Ecto neural progenitor cell (in vitro differentiated cells): ENCODE data around the gene ITSN1.

Source experiments
- DNase-seq: peaks from one replicate; pipeline ENCODE4 v3.0.0-alpha.2; 2018; ENCODE audit warnings: low spot score

Gene ITSN1

GRCh38 chr21:33813832-33814365 is 171.6 kb downstream of the ITSN1 start:
- no peak for DNase-seq

DNA sequence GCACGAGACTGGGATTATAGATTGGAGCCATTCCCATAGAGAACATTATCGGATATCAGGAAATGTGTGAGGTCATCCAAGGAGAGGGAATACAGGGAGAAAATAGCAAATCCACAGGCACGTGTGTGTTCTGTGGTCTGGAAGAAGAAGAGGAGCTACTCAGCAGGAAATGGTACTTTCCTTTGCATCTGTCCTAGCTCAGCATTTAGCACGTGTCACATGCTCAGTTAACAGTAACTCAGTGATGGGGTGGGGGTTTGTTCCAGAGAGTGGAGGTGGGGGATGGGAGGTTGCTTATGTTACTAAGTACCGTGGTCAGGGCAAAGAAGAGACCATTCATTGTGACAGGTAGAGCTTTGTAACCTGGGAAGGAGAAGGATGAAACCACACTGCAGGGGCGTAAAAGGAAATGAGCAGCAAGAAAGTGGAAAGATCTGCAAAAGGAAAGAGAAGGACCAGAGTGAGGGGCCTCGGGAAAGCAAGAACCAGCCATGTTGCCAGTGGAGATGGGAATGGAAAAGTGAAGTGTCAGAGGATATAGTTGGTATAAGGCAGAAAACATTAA is 172.9 kb downstream of the ITSN1 start:
- DNase-seq: no peak

DNA sequence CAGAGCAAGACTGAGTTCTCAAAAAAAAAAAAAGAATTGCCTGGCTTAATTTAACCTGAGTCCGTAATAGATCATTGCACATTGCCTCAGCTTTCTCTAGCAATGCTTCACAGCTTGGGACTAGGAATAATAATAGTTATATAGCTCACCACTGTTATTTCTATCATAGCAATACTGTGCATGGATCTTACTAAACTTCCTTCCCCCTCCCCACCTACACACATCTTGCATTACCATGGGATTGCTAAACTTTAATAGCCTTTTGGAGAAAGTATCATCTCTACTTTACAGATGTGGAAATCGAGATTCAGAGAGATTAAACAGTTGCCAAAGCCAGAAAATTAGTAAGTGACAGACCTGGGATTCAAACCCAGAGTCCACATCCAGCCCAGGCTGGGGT is 173.9 kb downstream of the ITSN1 start:
- DNase-seq: no peak

DNA sequence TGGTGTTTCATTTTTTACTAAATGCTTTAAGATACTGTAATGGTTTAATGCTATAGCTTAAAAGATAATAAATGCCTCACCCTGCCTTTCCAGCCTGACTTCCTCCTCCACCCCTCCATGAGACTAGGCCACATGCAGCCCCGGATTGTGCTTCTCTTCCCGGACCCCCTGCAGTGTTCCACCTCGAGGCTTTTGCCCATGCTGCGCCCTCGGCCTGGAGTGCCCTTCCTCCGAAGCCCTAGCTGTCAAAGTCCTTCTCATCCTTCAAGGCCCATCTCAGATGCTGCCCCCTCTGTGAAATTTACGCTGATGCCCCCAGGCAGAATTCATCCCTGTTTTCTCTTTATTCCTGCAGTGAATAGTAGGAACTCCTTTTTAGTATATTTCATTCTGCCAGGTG is 174.8 kb downstream of the ITSN1 start:
- DNase-seq: no peak

GRCh38 chr21:33817663-33818451 is 175.6 kb downstream of the ITSN1 start:
- DNase-seq: no peak

DNA sequence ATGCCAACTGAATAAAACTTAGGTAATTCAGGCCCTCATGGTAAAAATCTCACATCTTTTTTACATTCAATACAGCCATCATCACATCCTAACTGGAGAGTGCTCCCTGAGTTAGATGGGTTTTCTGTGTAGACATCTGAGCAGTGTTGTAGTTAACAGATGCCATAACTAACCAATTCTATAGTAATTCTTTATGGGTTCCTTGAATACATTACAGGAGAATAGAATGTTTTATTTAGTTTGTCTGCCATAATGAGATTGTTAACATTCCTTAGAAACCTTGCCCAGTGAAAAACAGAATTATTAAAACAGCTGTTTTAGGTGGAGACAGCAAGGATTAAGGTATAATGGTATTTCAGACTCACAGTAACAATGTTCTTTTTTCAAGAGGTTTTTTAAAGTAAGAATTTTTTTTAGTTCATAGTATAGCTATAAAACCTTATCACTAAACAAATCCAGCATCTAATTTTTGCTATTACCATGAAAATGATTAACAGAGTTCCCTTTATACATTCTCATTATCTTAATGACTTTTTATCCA is 178.0 kb downstream of the ITSN1 start:
- no peak for DNase-seq

GRCh38 chr21:33820798-33821197 is 178.5 kb downstream of the ITSN1 start:
- DNase-seq: no peak

DNA sequence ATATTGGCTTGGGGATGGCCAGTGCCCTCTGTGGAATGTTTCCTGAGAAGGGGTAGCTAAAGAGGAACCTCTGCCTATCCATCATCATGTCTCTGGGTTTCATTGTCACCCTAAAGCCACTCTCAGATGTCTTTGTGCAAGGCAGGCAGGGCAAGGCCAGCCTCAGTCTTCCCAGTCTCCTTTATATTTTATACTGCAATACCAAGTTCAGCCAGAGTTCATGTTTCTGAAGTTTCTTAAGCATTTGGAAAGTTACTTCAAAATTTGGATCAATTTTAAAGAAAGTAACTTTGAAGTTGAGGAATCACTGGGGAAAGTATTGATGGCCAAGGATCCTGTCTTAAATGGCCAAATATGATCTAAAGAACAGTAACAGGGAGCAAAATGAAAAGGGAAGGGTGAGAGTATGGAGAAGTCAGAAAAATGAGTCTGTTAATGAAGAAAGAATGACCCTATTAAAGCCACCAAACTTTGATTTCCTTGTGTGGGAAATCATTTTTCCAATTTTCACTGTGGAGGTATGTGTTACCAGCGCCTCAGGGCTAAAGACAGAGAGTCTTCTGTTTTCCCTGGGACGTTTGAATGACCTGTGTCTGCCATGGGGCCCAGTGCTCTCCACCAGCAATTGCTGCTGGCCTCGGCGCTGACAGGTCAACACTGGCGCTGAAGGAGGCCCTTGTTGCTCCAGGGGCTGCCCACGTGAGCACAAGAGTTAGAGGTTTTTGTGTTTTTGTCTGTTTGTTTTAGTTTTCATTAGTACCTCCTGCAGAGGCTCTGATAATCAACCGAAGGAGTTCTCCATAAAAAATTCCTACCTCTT is 179.4 kb downstream of the ITSN1 start:
- DNase-seq: no peak

GRCh38 chr21:33824156-33824941 is 182.0 kb downstream of the ITSN1 start:
- DNase-seq: no peak

DNA sequence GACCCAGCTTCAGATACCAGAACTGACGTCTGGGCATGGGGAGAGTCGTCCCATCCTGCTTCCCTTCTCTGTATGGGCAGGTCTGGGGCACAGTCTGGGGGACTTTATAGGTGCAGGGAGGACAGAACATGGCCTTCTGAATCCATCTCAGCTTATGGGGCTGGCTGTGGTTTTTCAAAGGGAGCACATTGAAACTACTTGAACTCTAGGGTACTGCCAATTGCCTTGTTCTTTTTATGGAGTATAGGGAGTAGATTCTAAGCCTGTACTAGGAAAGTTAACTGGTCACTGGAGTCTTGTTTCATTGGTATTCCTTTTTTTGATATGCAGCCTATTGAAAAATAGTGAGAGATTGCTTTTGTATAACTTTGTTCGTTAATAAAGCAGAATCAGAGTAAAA is 183.1 kb downstream of the ITSN1 start:
- DNase-seq: no peak

DNA sequence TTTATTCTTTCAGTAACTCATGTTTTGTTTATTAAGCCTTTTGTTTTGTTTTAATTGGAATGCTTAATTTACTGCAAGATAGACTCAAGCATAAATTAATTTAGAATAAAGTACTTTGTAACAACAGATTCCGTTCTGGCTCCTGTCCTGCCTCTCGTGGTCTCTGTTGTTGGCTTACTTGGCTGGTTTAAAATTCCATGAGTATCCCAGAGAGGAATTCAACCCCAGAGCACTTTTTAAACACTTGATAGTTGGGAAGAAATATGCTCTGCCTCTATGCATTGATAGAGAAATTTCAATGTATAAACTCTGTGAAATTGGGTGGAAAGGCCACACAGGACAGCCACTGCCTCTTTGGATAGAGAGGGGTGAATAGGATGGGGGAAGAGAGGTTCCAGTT is 183.6 kb downstream of the ITSN1 start:
- DNase-seq: no peak

DNA sequence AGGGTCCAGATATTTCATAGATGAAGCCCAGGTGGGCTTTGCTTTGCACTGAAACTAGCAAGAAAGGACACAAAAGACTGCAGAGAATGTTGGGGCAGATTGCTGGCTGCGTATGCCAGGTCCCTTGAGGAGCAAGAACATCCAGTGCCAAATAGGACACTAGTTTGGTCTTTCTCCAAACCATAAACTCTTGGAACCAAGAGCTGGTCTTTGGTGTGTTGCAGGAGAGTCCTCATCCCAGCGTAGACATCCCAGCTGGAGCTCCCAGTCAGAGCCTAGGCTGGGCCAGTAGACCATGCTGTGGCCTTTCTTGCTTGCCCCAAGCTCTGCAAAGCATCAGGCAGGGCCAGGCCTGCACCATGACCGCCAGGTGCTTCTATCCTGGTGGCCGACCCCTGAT is 185.8 kb downstream of the ITSN1 start:
- no peak for DNase-seq

DNA sequence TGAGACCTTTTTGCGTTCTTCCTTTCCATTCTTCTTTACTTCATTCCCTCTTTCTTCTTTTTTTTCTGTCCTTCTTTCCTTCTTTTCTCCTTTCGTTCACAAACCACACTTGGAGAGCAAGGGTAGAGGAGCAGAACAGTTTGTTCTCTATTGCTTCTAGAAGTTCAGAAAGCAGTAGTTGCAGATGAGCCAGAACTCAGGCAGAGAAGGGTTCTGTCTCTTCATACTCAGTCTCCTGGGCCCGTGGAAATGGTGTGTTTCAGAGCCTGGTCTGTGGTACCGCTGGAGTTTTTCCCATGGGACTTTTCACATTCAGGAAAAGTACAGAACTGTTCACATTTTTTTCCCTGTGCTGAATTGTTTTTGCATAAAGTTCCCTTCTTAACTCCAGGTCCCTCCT is 186.3 kb downstream of the ITSN1 start:
- no peak for DNase-seq

- no peak for DNase-seq
Observed at GRCh38 chr21:33829844-33830243, 187.5 kb downstream of the ITSN1 start.

DNA sequence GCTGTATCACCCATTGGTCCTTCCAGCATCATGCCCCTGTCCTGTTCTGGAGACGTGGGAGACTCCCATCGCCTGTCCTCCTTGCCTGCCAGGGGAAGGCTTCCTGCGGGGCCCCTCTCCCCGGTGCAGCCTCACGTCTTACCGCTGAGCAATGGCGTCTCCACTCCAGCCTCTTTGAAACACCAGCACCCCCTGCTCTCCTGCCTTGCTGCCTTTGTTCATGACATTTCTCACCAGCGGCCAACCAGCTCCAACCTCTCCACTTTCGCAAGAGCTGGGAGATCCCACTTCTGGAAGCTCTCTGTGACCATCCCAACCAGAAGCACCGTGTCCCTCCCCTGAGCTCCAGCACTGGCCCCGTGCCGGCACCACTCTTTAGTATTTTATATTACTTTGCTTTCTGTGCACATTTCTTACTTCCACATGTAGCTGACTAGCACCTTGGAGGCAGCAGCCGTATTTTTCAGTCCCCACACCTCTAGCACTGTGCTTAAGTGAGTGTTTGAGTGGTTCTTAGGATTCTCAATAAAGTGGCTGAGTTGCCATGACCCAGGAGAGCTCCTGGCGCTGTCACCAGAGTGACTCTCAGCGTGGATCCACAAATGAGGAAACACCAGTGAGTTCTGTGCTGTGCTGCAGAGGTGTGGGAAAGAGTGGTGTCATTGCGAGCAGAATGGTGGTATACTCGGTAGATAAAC is 189.8 kb downstream of the ITSN1 start:
- DNase-seq: no peak

GRCh38 chr21:33834801-33835500 is 192.7 kb downstream of the ITSN1 start:
- DNase-seq: no peak

- no peak for DNase-seq
Observed at GRCh38 chr21:33835920-33836319, 193.6 kb downstream of the ITSN1 start.

- no peak for DNase-seq
Observed at GRCh38 chr21:33836408-33836807, 194.1 kb downstream of the ITSN1 start.

- no peak for DNase-seq
Observed at GRCh38 chr21:33839167-33839716, 196.9 kb downstream of the ITSN1 start.

DNA sequence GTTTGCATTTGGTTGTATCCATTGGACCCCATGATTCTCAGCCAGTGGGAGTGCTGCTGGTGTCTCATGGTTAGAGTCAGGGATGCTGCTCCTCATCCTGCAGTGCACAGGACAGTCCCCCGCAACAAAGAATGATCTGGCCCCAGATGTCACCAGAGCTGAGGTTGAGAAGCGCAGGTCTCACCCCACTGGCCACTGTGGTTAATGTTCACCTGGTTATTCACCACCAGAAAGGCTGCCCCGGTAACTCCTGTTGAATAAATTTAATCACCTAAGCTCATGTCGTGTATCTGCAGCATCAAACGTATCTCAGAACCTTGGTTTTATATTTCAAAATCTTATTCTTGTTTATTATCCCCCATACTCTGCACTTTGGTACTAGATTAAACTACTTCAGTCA is 197.5 kb downstream of the ITSN1 start:
- DNase-seq: no peak
